Left lobe of liver (tissue), 2 donors: Measurements from ENCODE around the gene SORT1. TPM values are rescaled to one million over a fixed set of nuclear protein-coding genes. Genes with fewer than 3 reads are reported as not detected.
"Not testable (repeated sequence)": the region's sequence is repeated elsewhere in the genome, so short reads cannot be mapped to it uniquely, and the experiment has no call there.

Experiments used
- ATAC-seq: fragments of 200-7000 bp; cut with Tn5 transposase; one replicate; pipeline ENCODE4 v1.9.1; 2020; ENCODE audit warnings: mild to moderate bottlenecking, moderate library complexity
- DNase-seq: peaks from one replicate; pipeline ENCODE4 v3.0.0-alpha.2; 2020; ENCODE audit warnings: low spot score
- total RNA-seq: library from RNA; stranded (reverse); gene quantifications from one replicate; pipeline ENCODE4 v1.2.1, GENCODE V29; 2021
- donor health status: DM: no; HTN: no; CAD: no; lungs with moderate emphysema.
- donor health status: DM: no; HTN: yes; CAD: no.

The SORT1 gene
- total RNA-seq, 1 donor from 2014 or later, result 3.6 TPM

- ATAC-seq, result no peak
- no peak for DNase-seq
Observed at GRCh38 chr1:109383087-109383779, 14.5 kb downstream of the SORT1 start.

DNA sequence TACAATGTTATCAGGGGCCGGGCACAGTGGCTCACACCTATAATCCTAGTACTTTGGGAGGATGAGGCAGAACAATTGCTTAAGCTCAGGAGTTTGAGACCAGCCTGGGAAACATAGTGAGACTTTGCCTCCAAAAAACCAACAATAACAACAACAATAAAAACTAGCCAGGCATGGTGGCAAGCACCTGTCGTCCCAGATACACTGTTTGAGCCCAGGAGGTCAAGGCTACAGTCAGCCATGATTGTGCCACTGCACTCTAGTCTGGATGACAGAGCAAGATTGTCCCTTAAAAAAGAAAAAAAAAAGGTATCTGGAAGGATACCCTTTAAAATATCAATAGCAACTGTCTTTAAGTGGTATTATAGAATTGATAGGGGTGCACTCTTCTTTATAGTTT is 16.1 kb downstream of the SORT1 start:
- no peak for DNase-seq
- no peak for ATAC-seq

DNA sequence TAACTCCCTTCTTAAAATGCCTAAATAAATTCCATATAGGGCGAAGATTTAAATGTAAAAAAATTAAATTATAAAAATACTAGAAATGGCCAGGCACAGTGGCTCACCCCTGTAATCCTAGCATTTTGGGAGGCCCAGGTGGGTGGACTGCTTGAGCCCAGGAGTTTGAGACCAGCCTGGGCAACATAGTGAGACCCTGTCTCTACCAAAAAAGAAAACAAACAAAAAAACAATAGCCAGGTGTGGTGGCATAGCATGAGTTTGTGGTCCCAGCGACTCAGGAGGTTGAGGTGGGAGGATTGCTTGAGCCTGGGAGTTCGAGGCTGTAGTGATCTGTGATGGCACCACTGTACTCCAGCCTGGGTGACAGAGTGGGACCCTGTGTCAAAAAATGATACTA is 17.8 kb downstream of the SORT1 start:
- no peak for ATAC-seq
- DNase-seq, result no peak

DNA sequence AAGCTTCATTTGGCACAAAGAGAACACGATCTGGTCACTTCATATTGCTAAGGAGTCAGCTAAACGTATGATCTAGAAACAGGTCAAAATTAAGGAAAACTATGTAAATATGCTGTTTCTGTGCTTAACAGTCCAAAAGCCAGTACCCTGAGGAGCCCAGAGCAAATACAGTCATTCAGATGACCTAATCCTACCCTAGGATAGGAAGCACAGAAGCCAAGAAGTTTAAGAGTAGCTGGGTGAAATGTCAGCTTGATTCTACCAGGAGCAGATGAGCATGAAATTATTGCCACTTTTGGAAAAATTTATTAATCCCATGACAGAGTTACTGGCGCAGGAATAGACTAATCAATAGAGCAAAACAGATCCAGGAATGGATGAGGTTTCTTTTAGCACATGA is 18.3 kb downstream of the SORT1 start:
- ATAC-seq (no peak), DNase-seq (no peak)

DNA sequence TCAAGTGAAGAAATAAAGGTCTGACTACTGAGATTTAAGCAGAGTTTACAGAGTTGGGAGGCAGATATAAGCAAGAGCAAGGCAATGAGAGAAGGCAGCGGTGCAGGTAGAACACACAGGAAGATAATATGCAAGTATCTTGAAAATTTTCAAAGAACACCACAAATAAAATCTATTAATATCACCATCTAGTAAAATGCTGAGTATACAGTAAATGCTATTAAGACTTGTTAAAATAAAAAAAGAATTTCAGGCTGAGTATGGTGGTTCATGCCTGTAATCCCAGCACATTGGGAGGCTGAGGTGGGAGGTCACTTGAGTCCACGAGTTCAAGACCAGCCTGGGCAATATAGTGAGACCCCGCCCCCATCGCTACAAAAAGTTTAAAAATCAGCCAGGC is 20.0 kb downstream of the SORT1 start:
- ATAC-seq, result no peak
- DNase-seq, result no peak

- DNase-seq, ATAC-seq: not testable (repeated sequence)
Observed at GRCh38 chr1:109373696-109374095, 24.0 kb downstream of the SORT1 start.

DNA sequence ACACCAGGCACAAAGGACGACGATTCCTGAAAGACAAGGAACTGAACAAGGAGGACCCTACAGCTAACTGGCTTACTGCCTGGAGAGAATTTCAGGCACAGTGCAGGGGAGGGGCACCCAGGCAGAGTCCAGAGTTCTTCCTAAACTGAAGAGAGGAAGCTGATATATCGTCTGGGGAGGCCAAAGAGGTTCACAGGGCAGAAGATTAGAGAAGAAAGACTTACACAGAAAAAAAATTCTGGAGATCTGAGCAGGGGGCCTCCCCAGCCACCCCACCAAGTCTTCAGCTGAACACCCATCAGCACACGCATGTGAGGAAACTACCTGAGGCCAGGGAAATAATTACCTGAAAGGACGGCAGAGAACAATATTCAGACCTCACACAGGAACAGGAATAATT is 24.6 kb downstream of the SORT1 start:
- no peak for DNase-seq

DNA sequence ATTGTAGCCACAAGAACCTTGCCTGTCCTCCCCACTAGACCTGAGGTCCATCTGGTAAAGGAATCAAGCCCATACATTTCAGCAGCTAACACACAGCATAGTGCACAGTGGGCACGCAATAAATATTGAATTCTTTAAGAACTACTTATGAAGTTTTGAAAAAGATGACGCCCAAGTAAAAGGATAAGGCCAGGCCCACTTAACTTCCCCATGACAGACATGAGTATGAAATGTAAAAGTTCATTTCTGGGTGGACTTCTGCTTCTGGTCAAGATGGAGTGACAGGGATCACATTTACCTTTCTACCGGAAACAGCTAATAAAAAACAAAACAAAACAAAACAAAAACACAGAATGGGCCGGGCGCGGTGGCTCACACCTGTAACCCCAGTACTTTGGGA is 25.4 kb downstream of the SORT1 start:
- ATAC-seq (no peak), DNase-seq (no peak)

More for the DNA sequence above, 24.6 kb downstream of the SORT1 start:
- peak; percentile 47 for ATAC-seq

DNA sequence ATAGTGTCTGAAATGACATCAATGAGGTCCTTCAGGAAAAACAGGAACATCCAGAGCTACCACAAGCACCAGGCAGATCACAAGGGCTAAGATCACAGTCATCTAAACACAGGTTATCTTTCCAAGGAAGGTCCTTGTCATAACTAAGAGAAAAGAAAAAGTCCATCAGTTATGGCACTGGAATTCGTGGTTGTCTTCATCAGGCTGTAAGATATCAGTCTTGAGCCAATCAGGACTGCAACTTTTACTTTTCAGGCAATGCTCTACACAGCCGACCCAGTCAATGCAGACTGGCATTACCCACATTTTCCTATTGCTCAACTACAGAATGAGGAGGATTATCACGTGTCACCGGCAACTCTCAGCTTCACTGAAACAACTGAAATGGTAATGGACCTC is 26.4 kb downstream of the SORT1 start:
- DNase-seq (no peak), ATAC-seq (peak; percentile 88)

DNA sequence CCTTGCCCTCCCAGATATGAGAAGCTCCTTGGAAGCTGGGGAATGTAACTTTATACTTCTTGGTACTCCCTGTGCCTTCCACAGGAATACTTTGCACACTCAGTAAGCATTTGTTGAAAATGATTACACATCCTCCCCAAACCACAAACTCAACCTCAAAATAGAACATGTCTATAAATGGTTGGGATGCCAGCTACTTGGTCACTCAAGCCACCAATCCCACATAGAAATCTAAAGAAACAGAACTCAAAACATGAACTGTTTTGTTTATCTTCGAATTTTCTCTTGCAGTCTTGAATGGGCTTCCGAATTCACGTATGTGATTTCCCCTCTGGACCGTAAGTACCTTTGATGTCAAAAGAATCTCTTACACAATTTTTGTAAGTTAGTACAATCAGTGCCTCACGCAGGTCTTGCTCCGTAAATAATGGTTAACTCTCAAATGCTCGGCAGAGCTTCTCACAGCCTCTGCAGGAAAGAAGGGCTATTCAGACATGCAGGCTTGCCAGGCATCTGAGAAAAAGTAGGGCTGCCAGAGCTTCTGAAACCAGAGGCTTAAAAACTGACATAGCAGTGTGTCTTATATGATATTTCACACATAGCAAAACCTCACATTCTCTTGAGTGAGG is 26.9 kb downstream of the SORT1 start:
- ATAC-seq, result peak; percentile 67
- DNase-seq, result no peak

- DNase-seq (no peak), ATAC-seq (no peak)
Observed at GRCh38 chr1:109369167-109369746, 28.5 kb downstream of the SORT1 start.

DNA sequence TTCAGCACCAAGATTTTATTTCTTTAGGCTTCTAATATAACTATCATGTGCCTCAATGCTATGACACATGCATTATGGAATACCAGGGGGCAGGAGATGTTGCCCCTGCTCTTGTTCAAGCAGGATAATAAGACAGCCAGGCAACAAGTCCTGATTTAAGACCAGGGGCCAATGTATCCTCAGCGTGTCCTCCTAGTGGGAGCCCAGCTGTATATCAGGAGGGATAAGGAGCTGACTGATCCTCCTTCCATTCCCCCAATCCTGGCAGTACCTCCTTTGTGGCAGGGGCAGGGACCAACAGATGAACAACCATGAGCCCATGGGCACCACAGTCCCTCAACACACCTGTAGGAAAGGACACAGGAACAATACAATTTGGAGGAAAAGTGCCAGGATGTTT is 29.3 kb downstream of the SORT1 start:
- no peak for DNase-seq
- no peak for ATAC-seq

DNA sequence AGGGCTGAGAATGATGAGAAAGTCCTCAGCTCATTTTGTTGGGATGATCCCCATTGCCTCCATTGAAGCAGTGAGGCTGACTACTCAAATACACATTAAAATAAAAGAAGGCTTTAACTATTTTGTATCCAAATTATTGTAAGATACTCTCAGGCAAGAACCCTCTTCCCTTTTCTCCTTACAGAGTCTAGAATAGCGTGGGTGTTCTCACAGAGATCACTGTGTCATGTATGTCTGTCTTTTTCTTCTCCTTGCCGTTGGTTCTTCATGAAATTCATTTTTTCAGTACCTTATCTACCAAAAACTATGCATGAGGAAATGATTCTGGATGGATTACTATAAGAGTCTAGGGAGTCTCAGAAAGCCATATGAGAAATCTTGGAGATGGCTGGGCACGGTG is 30.1 kb downstream of the SORT1 start:
- ATAC-seq (no peak), DNase-seq (no peak)

- peak; percentile 64 for DNase-seq
- ATAC-seq, result peak; percentile 91
Observed at GRCh38 chr1:109365642-109366204, 32.0 kb downstream of the SORT1 start.

DNA sequence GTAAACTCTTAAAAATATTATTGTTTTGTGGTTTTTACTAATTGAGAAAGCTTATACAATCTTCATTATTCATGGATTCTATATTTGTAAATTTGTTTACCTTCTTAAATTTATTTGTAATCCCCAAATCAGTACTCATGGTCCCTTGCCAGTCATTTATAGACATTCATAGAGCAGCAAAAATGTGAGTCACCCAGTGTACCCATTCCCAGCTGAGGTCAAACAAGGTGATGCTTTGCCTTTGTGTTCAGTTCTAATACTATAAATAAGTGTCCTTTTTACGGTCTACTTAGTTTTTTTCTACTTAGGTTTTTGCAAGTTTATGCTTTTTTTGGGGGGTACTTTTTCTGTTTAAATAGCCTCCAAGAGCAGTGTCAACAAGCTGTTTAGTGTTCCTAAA is 36.1 kb downstream of the SORT1 start:
- DNase-seq, result no peak

DNA sequence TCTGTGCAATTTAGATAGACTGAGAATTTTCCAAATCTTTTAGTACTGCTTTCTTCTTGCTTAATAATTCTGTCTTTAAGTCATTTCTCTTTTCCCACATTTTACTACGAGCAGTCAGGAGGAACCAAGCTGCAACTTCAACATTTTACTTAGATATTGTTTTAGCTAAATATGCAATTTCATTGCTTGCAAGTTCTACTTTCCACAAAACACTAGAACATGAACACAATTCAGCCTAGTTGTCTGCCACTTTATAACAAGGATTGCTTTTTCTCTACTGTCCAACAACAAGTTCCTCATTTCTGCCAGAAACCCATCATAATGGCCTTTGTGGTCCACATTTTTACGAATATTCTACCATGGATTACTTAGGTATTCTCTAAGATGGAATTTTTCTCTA is 36.6 kb downstream of the SORT1 start:
- no peak for DNase-seq
- no peak for ATAC-seq

More for the DNA sequence above, 36.1 kb downstream of the SORT1 start:
- no peak for ATAC-seq

- DNase-seq (no peak), ATAC-seq (no peak)
Observed at GRCh38 chr1:109357616-109358015, 40.1 kb downstream of the SORT1 start.

GRCh38 chr1:109356915-109357314 is 40.8 kb downstream of the SORT1 start:
- DNase-seq (no peak), ATAC-seq (no peak)

GRCh38 chr1:109356505-109356904 is 41.2 kb downstream of the SORT1 start:
- DNase-seq (no peak), ATAC-seq (no peak)

DNA sequence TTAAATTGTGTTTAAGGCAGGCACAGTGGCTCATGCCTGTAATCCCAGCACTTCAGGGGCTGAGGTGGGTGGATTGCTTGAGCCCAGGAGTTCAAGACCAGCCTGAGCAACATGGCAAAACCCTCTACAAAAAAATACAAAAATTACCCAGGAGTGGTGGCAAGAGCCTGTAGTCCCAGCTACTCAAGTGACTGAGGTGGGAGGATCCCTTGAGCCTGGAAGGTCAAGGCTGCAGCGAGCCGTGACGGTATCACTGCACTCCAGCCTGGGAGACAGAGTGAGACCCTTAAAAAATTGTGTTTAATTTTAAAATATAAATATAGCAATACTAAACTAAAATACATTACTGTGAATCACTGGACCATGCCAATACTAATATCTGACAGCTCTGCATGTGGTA is 42.8 kb downstream of the SORT1 start:
- DNase-seq (no peak), ATAC-seq (no peak)

DNA sequence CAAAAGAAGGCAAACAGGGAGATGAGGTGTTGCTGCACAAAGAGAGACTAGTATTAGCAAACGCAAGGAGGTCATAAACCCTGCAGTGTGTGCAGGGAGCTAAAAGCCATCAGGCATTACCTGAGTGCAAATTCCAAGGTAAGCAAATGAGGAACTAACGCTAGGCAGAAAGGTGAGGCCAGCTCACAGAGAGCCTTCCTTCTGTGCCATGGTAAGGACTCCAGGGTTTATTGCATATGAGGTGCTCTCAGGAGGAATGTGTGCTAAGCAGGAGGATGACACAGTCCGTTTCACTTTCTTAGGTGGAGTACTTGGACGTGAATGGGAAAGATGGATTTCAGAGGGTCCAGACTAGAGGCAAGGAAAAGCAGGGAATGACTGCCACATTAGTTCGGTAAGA is 46.3 kb downstream of the SORT1 start:
- ATAC-seq (no peak), DNase-seq (no peak)

GRCh38 chr1:109350655-109351054 is 47.1 kb downstream of the SORT1 start:
- DNase-seq (no peak), ATAC-seq (no peak)
